Measurements from ENCODE around the gene SLC4A1AP. TPM values are rescaled to one million over a fixed set of nuclear protein-coding genes. Genes with fewer than 3 reads are reported as not detected.

The SLC4A1AP gene
- total RNA-seq, 1 donor from 2014 or later, result 24.7 TPM

GRCh38 chr2:27703638-27704341, 40.1 kb downstream of the SLC4A1AP start:
- Mint-ChIP-seq H3K36me3 (ENCODE audit: unreplicated experiment) (no peaks in the 10 kb centered on the region), H3K27me3 (ENCODE audit: unreplicated experiment) (no peaks in the 10 kb centered on the region), H3K27ac (ENCODE audit: unreplicated experiment) (no peak overlapping the region), H3K4me3 (ENCODE audit: unreplicated experiment) (no peak overlapping the region), H3K4me1 (ENCODE audit: low read depth, unreplicated experiment) (no peaks in the 10 kb centered on the region), H3K9me3 (ENCODE audit: unreplicated experiment) (no peaks in the 10 kb centered on the region)
- peak; percentile 86 for DNase-seq
- peak; percentile 92 for TF ChIP-seq CTCF (IDR thresholded peaks at IDR 0.05; ENCODE audit: partially characterized antibody, unreplicated experiment)

GRCh38 chr2:27704342-27704876, 40.7 kb downstream of the SLC4A1AP start:
- no peaks in the 10 kb centered on the region for H3K9me3 Mint-ChIP-seq (ENCODE audit: unreplicated experiment)
- no peak overlapping the region for H3K27ac Mint-ChIP-seq (ENCODE audit: unreplicated experiment)
- no peaks in the 10 kb centered on the region for H3K36me3 Mint-ChIP-seq (ENCODE audit: unreplicated experiment)
- H3K4me3 Mint-ChIP-seq (ENCODE audit: unreplicated experiment), result no peak overlapping the region
- no peaks in the 10 kb centered on the region for H3K4me1 Mint-ChIP-seq (ENCODE audit: low read depth, unreplicated experiment)
- no peak for TF ChIP-seq CTCF (IDR thresholded peaks at IDR 0.05; ENCODE audit: partially characterized antibody, unreplicated experiment)
- H3K27me3 Mint-ChIP-seq (ENCODE audit: unreplicated experiment), result no peaks in the 10 kb centered on the region
- no peak for DNase-seq

GRCh38 chr2:27705851-27706622, 42.3 kb downstream of the SLC4A1AP start:
- TF ChIP-seq CTCF (IDR thresholded peaks at IDR 0.05; ENCODE audit: partially characterized antibody, unreplicated experiment), result no peak
- Mint-ChIP-seq H3K9me3 (ENCODE audit: unreplicated experiment) (no peaks in the 10 kb centered on the region), H3K27ac (ENCODE audit: unreplicated experiment) (no peak overlapping the region)

GRCh38 chr2:27707462-27708256, 44.0 kb downstream of the SLC4A1AP start:
- no peak for DNase-seq

More at GRCh38 chr2:27705851-27706622, 42.3 kb downstream of the SLC4A1AP start:
- no peak overlapping the region for H3K4me3 Mint-ChIP-seq (ENCODE audit: unreplicated experiment)
- DNase-seq, result no peak
- H3K4me1 Mint-ChIP-seq (ENCODE audit: low read depth, unreplicated experiment), result no peaks in the 10 kb centered on the region
- H3K27me3 Mint-ChIP-seq (ENCODE audit: unreplicated experiment), result no peaks in the 10 kb centered on the region
- no peaks in the 10 kb centered on the region for H3K36me3 Mint-ChIP-seq (ENCODE audit: unreplicated experiment)

More at GRCh38 chr2:27707462-27708256, 44.0 kb downstream of the SLC4A1AP start:
- Mint-ChIP-seq H3K27ac (ENCODE audit: unreplicated experiment) (no peak overlapping the region), H3K36me3 (ENCODE audit: unreplicated experiment) (no peaks in the 10 kb centered on the region), H3K4me1 (ENCODE audit: low read depth, unreplicated experiment) (no peaks in the 10 kb centered on the region), H3K9me3 (ENCODE audit: unreplicated experiment) (peaks cover 2% of the 10 kb centered on the region), H3K4me3 (ENCODE audit: unreplicated experiment) (no peak overlapping the region), H3K27me3 (ENCODE audit: unreplicated experiment) (no peaks in the 10 kb centered on the region)
- TF ChIP-seq CTCF (IDR thresholded peaks at IDR 0.05; ENCODE audit: partially characterized antibody, unreplicated experiment), result no peak
